ENCODE measurements around the gene KEL.

DNA sequence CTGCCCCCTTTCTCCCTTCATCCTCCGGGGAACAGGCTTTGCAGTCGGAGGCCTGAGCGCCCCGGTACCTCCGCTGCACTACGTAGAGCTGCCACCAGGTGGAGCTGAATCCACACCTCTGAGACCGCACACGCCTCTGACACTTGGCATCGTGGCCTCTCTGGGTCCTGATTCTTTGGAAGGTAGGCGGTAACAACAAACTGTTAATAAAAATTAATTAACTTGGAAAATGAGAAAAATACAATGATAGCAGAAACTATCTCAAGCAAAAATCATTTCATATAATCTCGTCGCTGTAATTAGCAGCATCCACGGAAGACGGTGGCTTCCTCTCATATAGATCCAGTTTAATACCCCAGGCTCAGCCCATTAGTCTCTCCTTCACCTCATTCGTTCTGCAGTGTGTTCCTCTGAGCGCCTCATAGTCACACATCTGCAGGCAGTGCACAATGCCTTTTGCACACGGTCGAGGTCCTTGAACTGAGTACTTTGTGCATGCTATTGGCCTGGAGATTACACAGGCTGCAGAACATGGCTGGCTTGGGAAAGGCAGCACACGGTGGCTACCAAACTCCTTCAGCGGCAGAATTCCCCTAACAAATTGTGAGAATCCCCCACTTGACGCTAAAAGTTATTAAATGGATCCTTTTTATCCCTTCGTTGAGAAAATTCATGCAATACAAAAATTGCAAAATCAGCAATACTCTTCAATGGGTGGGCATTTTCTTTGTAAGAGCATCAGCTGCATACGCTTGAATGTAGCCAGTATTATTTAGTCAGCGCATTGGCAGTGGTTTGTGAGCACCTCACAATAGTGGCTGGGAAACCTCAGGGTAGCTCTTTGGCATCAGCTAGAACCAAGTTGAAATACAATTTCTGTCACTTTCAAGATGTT lies 46.1 kb upstream of the KEL start:
- no peak for TF ChIP-seq EZH2 (optimal IDR thresholded peaks at IDR 0.05; ENCODE audit: low read depth, low read length)
- TF ChIP-seq, protein P1, sequence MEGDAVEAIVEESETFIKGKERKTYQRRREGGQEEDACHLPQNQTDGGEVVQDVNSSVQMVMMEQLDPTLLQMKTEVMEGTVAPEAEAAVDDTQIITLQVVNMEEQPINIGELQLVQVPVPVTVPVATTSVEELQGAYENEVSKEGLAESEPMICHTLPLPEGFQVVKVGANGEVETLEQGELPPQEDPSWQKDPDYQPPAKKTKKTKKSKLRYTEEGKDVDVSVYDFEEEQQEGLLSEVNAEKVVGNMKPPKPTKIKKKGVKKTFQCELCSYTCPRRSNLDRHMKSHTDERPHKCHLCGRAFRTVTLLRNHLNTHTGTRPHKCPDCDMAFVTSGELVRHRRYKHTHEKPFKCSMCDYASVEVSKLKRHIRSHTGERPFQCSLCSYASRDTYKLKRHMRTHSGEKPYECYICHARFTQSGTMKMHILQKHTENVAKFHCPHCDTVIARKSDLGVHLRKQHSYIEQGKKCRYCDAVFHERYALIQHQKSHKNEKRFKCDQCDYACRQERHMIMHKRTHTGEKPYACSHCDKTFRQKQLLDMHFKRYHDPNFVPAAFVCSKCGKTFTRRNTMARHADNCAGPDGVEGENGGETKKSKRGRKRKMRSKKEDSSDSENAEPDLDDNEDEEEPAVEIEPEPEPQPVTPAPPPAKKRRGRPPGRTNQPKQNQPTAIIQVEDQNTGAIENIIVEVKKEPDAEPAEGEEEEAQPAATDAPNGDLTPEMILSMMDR (IDR thresholded peaks at IDR 0.05; ENCODE audit: low read length): peak; percentile 99
